HL-60/S4 treated with retinoic acid at 250 ng/mL for 4 days and 3 days (cell line): ENCODE measurements around the gene RCC2.

Experiments
- in situ Hi-C: fragments of 300-500 bp; cut with MboI; formaldehyde crosslinking; loops from 2 replicates; pipeline ENCODE4 v1.7.0; 2022; ENCODE audit warnings: low sequenced_read_pairs

The RCC2 gene

GRCh38 chr1:17447501-17447992 is 8.1 kb upstream of the RCC2 start:
- in situ Hi-C loops = no loop called here

GRCh38 chr1:17442841-17443240 is 3.4 kb upstream of the RCC2 start:
- in situ Hi-C loops = no loop called here

- in situ Hi-C loops = no loop called here
Measured at GRCh38 chr1:17441993-17442357, 2.5 kb upstream of the RCC2 start.

- in situ Hi-C loops = no loop called here
Measured at GRCh38 chr1:17441265-17441992, 2.0 kb upstream of the RCC2 start.

GRCh38 chr1:17440827-17441168 is 1.3 kb upstream of the RCC2 start:
- in situ Hi-C loops = no loop called here

GRCh38 chr1:17440074-17440826 is 773 bp upstream of the RCC2 start:
- in situ Hi-C loops = no loop called here

- in situ Hi-C loops = no loop called here
Measured at GRCh38 chr1:17438318-17439249, 893 bp downstream of the RCC2 start.

- in situ Hi-C loops = no loop called here
Measured at GRCh38 chr1:17437580-17438317, 1.7 kb downstream of the RCC2 start.

- in situ Hi-C loops = no loop called here
Measured at GRCh38 chr1:17437260-17437579, 2.3 kb downstream of the RCC2 start.

GRCh38 chr1:17436380-17437174 is 2.9 kb downstream of the RCC2 start:
- in situ Hi-C loops = no loop called here

- in situ Hi-C loops = no loop called here
Measured at GRCh38 chr1:17434601-17435000, 4.9 kb downstream of the RCC2 start.

GRCh38 chr1:17434016-17434415 is 5.5 kb downstream of the RCC2 start:
- in situ Hi-C loops = no loop called here

GRCh38 chr1:17433261-17433660 is 6.2 kb downstream of the RCC2 start:
- in situ Hi-C loops = no loop called here

GRCh38 chr1:17432412-17432811 is 7.1 kb downstream of the RCC2 start:
- in situ Hi-C loops = no loop called here

GRCh38 chr1:17429183-17429582 is 10.3 kb downstream of the RCC2 start:
- in situ Hi-C loops = no loop called here

- in situ Hi-C loops = no loop called here
Measured at GRCh38 chr1:17427696-17428660, 11.5 kb downstream of the RCC2 start.

GRCh38 chr1:17425806-17426600 is 13.5 kb downstream of the RCC2 start:
- in situ Hi-C loops = no loop called here

- in situ Hi-C loops = no loop called here
Measured at GRCh38 chr1:17423781-17424245, 15.7 kb downstream of the RCC2 start.
